NCI-H69 (cell line): Measurements from ENCODE around the gene ZMYM2.
"Not testable (repeated sequence)": the region's sequence is repeated elsewhere in the genome, so short reads cannot be mapped to it uniquely, and the experiment has no call there.

Experiments
- DNase-seq: peaks from one replicate; lab custom pipeline; 2025; lab: John Stamatoyannopoulos, UW

The ZMYM2 gene

GRCh38 chr13:19958155-19959111 lies at the start of gene ZMYM2:
ZMYM2 (plus strand) TSS chr13:19958727; CDS start chr13:19993073, 34,346 bp downstream.
- DNase-seq = peak; percentile 95

- no peak for DNase-seq
Observed at GRCh38 chr13:19910336-19911072, 48.0 kb upstream of the ZMYM2 start.

GRCh38 chr13:19927117-19927748 lies 31.3 kb upstream of the ZMYM2 start:
- peak; percentile 43 for DNase-seq

GRCh38 chr13:19940106-19940505 lies 18.4 kb upstream of the ZMYM2 start:
- DNase-seq = no peak

GRCh38 chr13:19950374-19950773 lies 8.2 kb upstream of the ZMYM2 start:
- no peak for DNase-seq

GRCh38 chr13:19952850-19953249 lies 5.7 kb upstream of the ZMYM2 start:
- no peak for DNase-seq

- no peak for DNase-seq
Observed at GRCh38 chr13:19955873-19956559, 2.5 kb upstream of the ZMYM2 start.

GRCh38 chr13:19957320-19958154 lies 990 bp upstream of the ZMYM2 start:
- DNase-seq = peak; percentile 88

GRCh38 chr13:19959141-19959830 lies 759 bp downstream of the ZMYM2 start:
- peak; percentile 72 for DNase-seq

GRCh38 chr13:19959831-19960652 lies 1.5 kb downstream of the ZMYM2 start:
- DNase-seq = peak; percentile 93

GRCh38 chr13:19960653-19960976 lies 2.1 kb downstream of the ZMYM2 start:
- no peak for DNase-seq

- no peak for DNase-seq
Observed at GRCh38 chr13:19961489-19961888, 3.0 kb downstream of the ZMYM2 start.

GRCh38 chr13:19961924-19962323 lies 3.4 kb downstream of the ZMYM2 start:
- no peak for DNase-seq

GRCh38 chr13:19962894-19963293 lies 4.4 kb downstream of the ZMYM2 start:
- DNase-seq = no peak

- no peak for DNase-seq
Observed at GRCh38 chr13:19967621-19968020, 9.1 kb downstream of the ZMYM2 start.

- not testable (repeated sequence) for DNase-seq
Observed at GRCh38 chr13:19974498-19975009, 16.0 kb downstream of the ZMYM2 start.

- no peak for DNase-seq
Observed at GRCh38 chr13:19978831-19979437, 20.4 kb downstream of the ZMYM2 start.

GRCh38 chr13:19981685-19982238 lies 23.2 kb downstream of the ZMYM2 start:
- no peak for DNase-seq
